Measurements from ENCODE around the gene SP3. TPM values are rescaled to one million over a fixed set of nuclear protein-coding genes. Genes with fewer than 3 reads are reported as not detected.
"Not testable (repeated sequence)": the region's sequence is repeated elsewhere in the genome, so short reads cannot be mapped to it uniquely, and the experiment has no call there.

SP3 gene
- total RNA-seq, 1 experiment from 2014 or later, result 82.4 TPM

DNA sequence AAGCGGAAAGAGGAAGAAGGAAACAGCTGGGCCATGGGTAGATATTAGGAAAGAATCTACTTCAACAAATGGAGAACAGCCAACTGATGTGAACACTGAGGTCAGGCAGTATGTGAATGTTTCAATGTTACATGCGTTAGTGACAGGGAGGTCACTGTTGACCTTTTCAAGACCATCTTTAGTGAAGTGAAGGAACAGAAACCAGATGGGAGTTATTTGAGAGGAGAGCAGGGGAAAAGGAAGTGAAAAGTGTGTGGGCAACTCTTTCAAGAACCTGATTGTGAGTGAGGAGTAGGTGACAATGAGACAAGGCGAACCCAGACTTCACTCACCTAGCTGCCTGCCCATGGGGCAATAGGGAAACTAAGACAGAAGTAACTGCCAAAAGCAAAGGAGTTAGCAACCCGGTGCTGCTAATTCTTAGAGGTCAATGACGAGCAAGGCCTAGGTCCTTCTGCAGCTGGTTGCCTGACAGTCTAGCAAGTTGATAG is 67.0 kb downstream of the SP3 start:
- DNase-seq (ENCODE audit: extremely low read depth, low read depth), result no peak

GRCh38 chr2:173896755-173897154 is 68.4 kb downstream of the SP3 start:
- no peak for DNase-seq (ENCODE audit: extremely low read depth, low read depth)

- DNase-seq (ENCODE audit: extremely low read depth, low read depth), result no peak
Observed at GRCh38 chr2:173892341-173892740, 72.8 kb downstream of the SP3 start.

GRCh38 chr2:173891315-173892037 is 73.7 kb downstream of the SP3 start:
- DNase-seq (ENCODE audit: extremely low read depth, low read depth), result no peak

GRCh38 chr2:173889464-173889863 is 75.7 kb downstream of the SP3 start:
- not testable (repeated sequence) for DNase-seq (ENCODE audit: extremely low read depth, low read depth)

DNA sequence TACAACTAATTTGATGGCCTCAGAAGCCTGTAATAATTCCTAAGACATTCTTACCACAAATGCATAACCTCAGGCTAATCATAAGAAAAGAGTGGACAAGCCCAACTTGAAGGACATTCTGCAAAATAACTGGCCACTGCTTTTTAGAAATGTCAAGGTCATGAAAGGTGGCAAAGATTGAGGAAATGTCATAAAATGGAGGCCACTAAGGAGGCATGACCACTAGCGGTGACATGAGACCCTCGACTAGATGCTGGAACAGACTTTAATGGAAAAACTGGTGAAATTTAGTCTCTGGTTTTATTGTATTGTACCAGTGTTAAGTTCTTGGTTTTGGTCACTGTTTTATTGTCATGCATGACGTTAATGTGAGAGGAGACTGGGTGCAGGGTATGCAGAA is 78.6 kb downstream of the SP3 start:
- DNase-seq (ENCODE audit: extremely low read depth, low read depth), result no peak

DNA sequence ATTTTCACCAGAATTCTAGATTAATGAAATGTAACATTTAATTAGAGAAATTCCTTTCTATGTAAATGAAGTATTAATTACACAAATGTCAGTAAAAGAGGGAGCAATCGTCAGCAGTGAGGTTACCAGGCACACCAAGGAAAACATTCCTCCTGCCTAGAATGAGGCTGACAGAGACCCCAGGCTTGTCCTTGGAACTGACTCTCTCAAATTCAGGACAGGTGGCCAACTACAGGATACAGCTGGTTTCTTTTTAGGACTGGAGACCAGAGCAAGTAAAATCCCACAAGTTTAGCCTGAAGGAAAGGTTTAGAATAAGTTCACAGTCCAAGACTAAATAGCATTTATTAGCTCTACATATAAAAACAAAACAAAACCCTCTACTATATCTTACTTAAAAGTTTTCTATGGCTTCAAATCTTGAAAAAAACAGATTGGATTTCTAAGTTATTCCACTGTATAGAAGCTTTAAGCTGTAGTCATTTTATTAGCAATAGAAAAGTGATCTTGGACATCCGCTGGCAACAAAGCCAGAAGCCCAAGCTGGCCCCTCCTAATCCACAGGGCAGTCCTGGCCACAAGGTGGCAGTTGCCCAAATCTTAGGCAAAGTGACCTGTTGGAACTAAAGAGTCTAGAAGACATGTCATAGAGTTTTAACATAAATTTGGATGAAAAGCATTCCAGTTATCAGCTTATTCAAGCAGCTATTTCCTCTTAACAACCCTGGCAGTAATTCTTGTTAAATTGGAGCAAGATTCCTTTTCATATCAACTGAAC is 81.0 kb downstream of the SP3 start:
- peak; percentile 39 for DNase-seq (ENCODE audit: extremely low read depth, low read depth)

- DNase-seq (ENCODE audit: extremely low read depth, low read depth), result no peak
Observed at GRCh38 chr2:173881886-173882285, 83.3 kb downstream of the SP3 start.

- DNase-seq (ENCODE audit: extremely low read depth, low read depth), result no peak
Observed at GRCh38 chr2:173881461-173881860, 83.7 kb downstream of the SP3 start.

DNA sequence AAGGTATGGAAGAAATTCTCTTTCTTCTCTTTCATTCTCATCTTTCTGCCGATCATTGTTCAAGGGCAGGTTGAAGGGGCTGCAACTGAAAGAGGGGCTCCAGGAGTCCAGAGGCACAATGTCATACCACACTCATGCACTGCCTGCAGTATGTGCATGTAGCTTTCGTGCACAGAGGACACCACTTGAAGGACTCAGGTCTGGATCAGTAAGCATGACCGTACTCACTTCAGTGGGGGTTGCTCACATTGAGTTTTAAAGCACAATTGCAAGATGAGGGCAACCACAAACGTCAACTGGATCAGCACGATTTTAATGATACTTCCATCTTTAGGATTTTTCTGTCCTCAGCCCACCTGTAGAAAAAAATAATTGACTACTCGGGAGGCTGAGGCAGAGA is 84.6 kb downstream of the SP3 start:
- no peak for DNase-seq (ENCODE audit: extremely low read depth, low read depth)

DNA sequence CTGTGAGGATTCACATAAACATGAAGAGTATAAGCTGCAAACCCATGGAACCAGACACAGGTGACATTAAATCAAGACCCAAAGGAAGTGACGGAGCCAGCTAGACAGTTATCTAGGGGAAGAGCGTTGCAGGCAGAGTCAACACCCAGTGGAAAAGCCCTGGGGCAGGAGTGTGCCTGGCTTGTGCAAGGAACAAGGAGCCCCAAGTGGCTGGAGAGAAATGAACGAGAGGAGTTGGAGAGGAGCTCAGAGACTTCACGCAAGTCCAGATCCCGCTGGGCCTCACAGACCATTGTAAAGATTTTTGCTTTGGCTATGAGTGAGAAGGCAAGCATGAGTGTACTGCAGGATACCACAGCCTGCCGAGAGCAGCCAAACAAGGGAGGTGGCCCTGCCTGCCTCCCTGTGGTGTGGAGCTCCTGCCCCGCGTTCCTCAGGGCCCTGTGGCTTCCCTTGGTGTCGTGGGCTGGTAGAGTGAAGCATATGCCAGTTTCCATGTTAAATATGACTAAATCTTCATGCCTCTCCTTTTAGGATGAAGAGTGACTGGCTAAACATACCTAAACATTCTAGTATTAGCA is 88.2 kb downstream of the SP3 start:
- DNase-seq (ENCODE audit: extremely low read depth, low read depth), result no peak

DNA sequence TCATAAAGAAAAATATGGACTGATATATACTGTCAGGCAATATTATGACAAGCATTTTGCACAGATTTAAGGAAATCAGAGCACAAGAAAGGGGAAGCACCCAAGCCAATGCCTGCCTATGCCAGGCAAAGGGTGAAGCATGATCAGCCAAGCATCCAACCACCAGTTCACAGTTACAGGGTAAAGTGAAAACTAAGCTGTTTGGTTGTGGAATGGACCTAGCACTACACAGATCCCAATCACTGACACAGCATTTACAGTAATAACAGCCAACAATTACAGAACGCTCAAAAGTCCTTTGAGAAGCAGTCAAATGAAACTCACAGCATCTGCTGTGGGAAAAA is 90.3 kb downstream of the SP3 start:
- no peak for DNase-seq (ENCODE audit: extremely low read depth, low read depth)

DNA sequence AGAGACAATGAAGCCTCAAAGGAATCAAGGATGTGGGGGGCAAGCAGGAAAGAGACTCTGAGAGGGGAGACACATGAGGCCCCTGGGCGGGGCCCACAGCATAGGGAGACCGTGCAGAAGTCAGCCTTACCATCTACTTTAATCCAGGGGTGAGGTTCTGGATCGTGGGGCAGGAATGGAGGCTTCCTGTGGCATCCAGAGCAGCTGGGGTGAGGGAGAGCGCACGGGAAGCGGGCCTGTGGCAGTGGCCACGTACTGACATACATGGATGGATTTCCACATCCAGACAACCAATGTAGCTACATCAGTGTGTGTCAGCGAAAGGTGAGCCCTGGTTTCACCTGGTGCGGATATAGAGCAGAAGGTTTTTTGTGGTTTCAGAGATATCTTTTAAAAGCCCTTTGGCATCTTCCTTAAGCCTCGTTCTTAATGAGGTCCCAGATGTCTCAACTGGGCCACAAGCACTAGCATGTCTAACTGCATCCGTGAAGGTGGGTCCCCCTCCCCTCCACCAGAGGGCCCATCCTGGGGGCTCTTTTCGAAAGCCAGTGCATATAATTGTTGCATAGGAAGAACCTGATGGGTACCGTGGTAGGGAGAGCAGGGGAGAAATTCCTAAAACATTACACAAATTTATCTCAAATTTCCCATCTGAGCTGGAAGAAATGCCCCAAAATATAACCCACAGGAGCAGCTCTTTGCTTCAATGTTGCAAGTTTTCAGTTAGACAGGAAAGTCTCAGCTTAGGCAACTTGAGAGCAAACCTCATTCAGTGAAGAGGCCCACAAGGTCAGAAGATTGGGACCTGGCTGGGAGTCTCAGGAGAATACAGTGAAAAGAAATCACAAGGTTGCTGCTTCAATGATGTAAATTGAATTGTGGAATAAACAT is 90.9 kb downstream of the SP3 start:
- no peak for DNase-seq (ENCODE audit: extremely low read depth, low read depth)

DNA sequence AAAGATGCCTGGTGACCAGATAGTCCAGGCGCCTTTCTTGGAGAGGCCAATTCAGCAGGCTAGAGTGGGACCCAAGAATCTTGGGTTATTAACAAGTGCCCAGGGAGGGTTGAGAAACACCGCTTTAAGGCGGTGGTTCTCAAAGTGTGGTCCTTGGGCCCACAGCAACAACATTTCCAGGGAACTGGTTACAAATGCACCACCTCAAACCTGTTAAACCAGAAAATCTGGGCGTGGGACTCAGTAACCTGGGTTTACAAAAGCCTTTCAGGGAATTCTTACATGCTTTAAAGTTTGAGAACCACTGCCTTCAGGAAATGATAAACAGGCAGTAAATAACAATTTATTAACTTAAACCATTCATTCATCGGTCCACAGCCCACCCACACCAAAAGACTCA is 92.5 kb downstream of the SP3 start:
- no peak for DNase-seq (ENCODE audit: extremely low read depth, low read depth)

- no peak for DNase-seq (ENCODE audit: extremely low read depth, low read depth)
Observed at GRCh38 chr2:173869244-173870229, 95.6 kb downstream of the SP3 start.

- no peak for DNase-seq (ENCODE audit: extremely low read depth, low read depth)
Observed at GRCh38 chr2:173868406-173868805, 96.8 kb downstream of the SP3 start.

- no peak for DNase-seq (ENCODE audit: extremely low read depth, low read depth)
Observed at GRCh38 chr2:173866874-173867618, 98.1 kb downstream of the SP3 start.

GRCh38 chr2:173865971-173866873 is 99.0 kb downstream of the SP3 start:
- DNase-seq (ENCODE audit: extremely low read depth, low read depth), result no peak

All from NCI-H460 (cell line).